Upper lobe of left lung (tissue), 6 donors: Measurements from ENCODE around the gene CDK6. TPM values are rescaled to one million over a fixed set of nuclear protein-coding genes. Genes with fewer than 3 reads are reported as not detected.

Experiments
- ATAC-seq, 2 donors: fragments of 200-7000 bp; cut with Tn5 transposase; one replicate each; pipeline ENCODE4 v1.9.1; 2022; ENCODE audit warnings: mild to moderate bottlenecking in 2 of 2, moderate library complexity in 2 of 2; ENCODE audit not compliant: low FRiP score in 2 of 2
- DNase-seq, 2 donors: peaks; one replicate each; pipeline ENCODE4 v3.0.0-alpha.2; 2019 to 2020
- H3K27ac ChIP-seq, 4 donors: fragments of 200-600 bp; sonication (generic); one replicate each; pipeline ENCODE4 v1.5.1; 2016 to 2019
- H3K27me3 ChIP-seq, 4 donors: fragments of 200-600 bp; sonication (generic); one replicate each; pipeline ENCODE4 v1.5.1; 2017 to 2019
- H3K36me3 ChIP-seq, 4 donors: fragments of 200-600 bp; sonication (generic); one replicate each; pipeline ENCODE4 v1.5.1; 2016 to 2019
- H3K4me1 ChIP-seq, 4 donors: fragments of 200-600 bp; sonication (generic); one replicate each; pipeline ENCODE4 v1.5.1; 2018 to 2019
- H3K4me3 ChIP-seq, 4 donors: fragments of 200-600 bp; sonication (generic); one replicate each; pipeline ENCODE4 v1.5.1; 2017 to 2019; ENCODE audit warnings: mild to moderate bottlenecking in 2 of 4, moderate library complexity in 1 of 4
- H3K9me3 ChIP-seq, 4 donors: fragments of 200-600 bp; sonication (generic); one replicate each; pipeline ENCODE4 v1.5.1; 2018 to 2019
- CTCF ChIP-seq, 6 experiments: fragments of 450-650 bp in 4 of 6; fragments of 200-600 bp in 2 of 6; sonication (generic) in 2 of 6; IDR thresholded peaks; one replicate each; pipeline ENCODE4 v1.5.1; 2016 to 2019; ENCODE audit warnings: antibody characterized with exemption in 6 of 6
- EP300 ChIP-seq, 4 donors: sonication (generic); formaldehyde crosslinking; IDR thresholded peaks; one replicate each; pipeline ENCODE4 v1.5.1; 2017; ENCODE audit warnings: antibody characterized with exemption in 4 of 4, control low read depth in 2 of 4
- POLR2A ChIP-seq, 4 donors: fragments of 450-650 bp; IDR thresholded peaks; one replicate each; pipeline ENCODE4 v1.5.1; 2016 to 2017; ENCODE audit warnings: antibody characterized with exemption in 4 of 4, mild to moderate bottlenecking in 2 of 4
- POLR2AphosphoS5 ChIP-seq, 2 donors: sonication (generic); formaldehyde crosslinking; IDR thresholded peaks; one replicate each; pipeline ENCODE4 v1.5.1; 2017; ENCODE audit warnings: antibody characterized with exemption in 2 of 2
- WGBS, 2 donors: methylation state at CpG; one replicate each; pipeline ENCODE4 v1.1.5; 2017 to 2018; 5-methylcytosine and 5-hydroxymethylcytosine counted together
- total RNA-seq, 6 donors: library from RNA; depleted of rRNA in 4 of 6; stranded (reverse); fragments of >200 nt in 4 of 6; gene quantifications; one replicate each; pipeline versions ENCODE4 v1.1.0 to v1.2.1, GENCODE V29; 2016 to 2021
- donor health status: DM: no; HTN: no; CAD: no; lungs with moderate emphysema.
- donor health status: DM: no; HTN: yes; CAD: no; lungs with severe emphysema.

Gene CDK6
- total RNA-seq, 6 donors from 2014 or later, result 15.7 to 26.9 (median 19.9) TPM

DNA sequence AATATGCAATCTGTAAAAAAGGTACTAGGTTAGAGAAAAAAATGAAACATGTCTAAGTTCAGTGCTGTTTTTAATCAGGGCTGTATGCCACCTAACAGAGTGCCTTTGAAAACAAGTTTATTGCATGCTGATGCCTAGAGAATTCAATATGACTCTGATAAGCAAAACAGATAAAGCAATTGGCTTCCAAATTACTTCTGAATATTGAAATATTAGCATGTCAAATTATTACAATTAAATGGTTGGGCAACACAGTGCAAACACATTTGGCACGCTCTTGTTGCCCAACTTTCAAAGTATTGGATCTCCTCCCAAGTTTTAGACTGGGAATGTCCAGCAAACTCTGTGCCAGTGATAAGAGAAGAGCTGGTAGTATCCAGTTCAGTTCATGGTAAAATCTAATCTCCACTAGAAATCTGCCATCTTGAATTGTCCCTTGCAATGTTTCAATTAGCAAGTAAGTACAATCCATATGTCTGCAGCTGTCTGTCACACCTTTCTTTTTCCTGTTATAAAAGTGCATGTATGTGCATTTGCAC lies 181.0 kb downstream of the CDK6 start:
- Histone ChIP-seq H3K36me3 (no peaks in the 10 kb centered on the region), H3K9me3 (no peaks in the 10 kb centered on the region), H3K4me3 (no peak overlapping the region), H3K4me1 (no peaks in the 10 kb centered on the region), H3K27ac (no peak overlapping the region), H3K27me3 (no peaks in the 10 kb centered on the region)
- TF ChIP-seq POLR2AphosphoS5 (IDR thresholded peaks at IDR 0.05) (no peak), POLR2A (IDR thresholded peaks at IDR 0.05) (no peak), EP300 (IDR thresholded peaks at IDR 0.05) (no peak), CTCF (IDR thresholded peaks at IDR 0.05) (no peak)
- 42 to 53% methylated on average over 1 of the region's 1 CpG for WGBS, 2 donors
- DNase-seq, result no peak
- ATAC-seq, result no peak

GRCh38 chr7:92653136-92653535 lies 183.2 kb downstream of the CDK6 start:
- Histone ChIP-seq H3K27ac (no peak overlapping the region), H3K36me3 (no peaks in the 10 kb centered on the region), H3K9me3 (no peaks in the 10 kb centered on the region), H3K27me3 (no peaks in the 10 kb centered on the region), H3K4me3 (no peak overlapping the region), H3K4me1 (no peaks in the 10 kb centered on the region)
- DNase-seq (no peak), ATAC-seq (no peak)
- TF ChIP-seq EP300 (IDR thresholded peaks at IDR 0.05) (no peak), CTCF (IDR thresholded peaks at IDR 0.05) (no peak), POLR2AphosphoS5 (IDR thresholded peaks at IDR 0.05) (no peak), POLR2A (IDR thresholded peaks at IDR 0.05) (no peak)
- WGBS, 2 donors, result 82% methylated on average over 4 of the region's 4 CpGs

- Histone ChIP-seq H3K36me3 (no peaks in the 10 kb centered on the region), H3K4me3 (no peak overlapping the region), H3K27me3 (no peaks in the 10 kb centered on the region), H3K9me3 (no peaks in the 10 kb centered on the region), H3K4me1 (no peaks in the 10 kb centered on the region), H3K27ac (no peak overlapping the region)
- no peak for DNase-seq
- WGBS, 2 donors, result 52 to 82% methylated on average over 2 of the region's 2 CpGs
- no peak for ATAC-seq
- TF ChIP-seq CTCF (IDR thresholded peaks at IDR 0.05) (no peak), POLR2AphosphoS5 (IDR thresholded peaks at IDR 0.05) (no peak), POLR2A (IDR thresholded peaks at IDR 0.05) (no peak), EP300 (IDR thresholded peaks at IDR 0.05) (no peak)
These were observed 183.8 kb downstream of the CDK6 start for GRCh38 chr7:92652536-92652935.

GRCh38 chr7:92650391-92650790 lies 186.0 kb downstream of the CDK6 start:
- H3K27ac ChIP-seq, result no peak overlapping the region
- H3K36me3 ChIP-seq, result no peaks in the 10 kb centered on the region
- ATAC-seq (no peak), DNase-seq (no peak)
- 89 to 96% methylated on average over 2 to 3 of the region's 3 CpGs for WGBS, 2 donors
- no peak overlapping the region for H3K4me3 ChIP-seq
- TF ChIP-seq CTCF (IDR thresholded peaks at IDR 0.05) (no peak), POLR2A (IDR thresholded peaks at IDR 0.05) (no peak), EP300 (IDR thresholded peaks at IDR 0.05) (no peak), POLR2AphosphoS5 (IDR thresholded peaks at IDR 0.05) (no peak)
- H3K27me3 ChIP-seq, result no peaks in the 10 kb centered on the region
- peaks cover under 1 to 10% (median 8%) of the 10 kb centered on the region in 4 donors for H3K4me1 ChIP-seq
- no peaks in the 10 kb centered on the region for H3K9me3 ChIP-seq

DNA sequence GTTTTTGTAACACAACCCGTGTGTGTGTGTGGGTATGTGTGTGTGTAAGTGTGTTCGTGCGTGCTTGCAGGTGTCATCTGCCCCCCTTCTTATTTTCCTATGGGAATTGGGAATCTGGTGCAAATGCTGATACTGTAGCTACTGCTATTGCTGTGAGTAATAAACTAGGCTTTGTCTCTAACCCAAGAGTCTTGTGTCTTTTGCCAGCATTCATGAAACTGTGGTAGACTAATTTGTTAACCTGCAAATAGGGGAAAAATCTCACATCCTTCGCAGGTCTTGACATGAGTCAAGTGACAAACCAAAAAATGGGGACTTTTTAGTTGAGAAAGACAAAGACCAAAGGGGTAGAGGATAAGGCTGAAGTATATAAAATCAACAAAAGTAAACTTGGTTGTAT lies 188.3 kb downstream of the CDK6 start:
- no peak for ATAC-seq
- H3K36me3 ChIP-seq, result no peaks in the 10 kb centered on the region

More for the DNA sequence above, 188.3 kb downstream of the CDK6 start:
- DNase-seq, result no peak
- H3K4me1 ChIP-seq, result peaks cover 12 to 25% (median 20%) of the 10 kb centered on the region in 4 donors
- no peak overlapping the region for H3K4me3 ChIP-seq
- no peak overlapping the region for H3K27ac ChIP-seq
- TF ChIP-seq CTCF (IDR thresholded peaks at IDR 0.05), result no peak
- TF ChIP-seq POLR2AphosphoS5 (IDR thresholded peaks at IDR 0.05), result no peak
- no peak for TF ChIP-seq EP300 (IDR thresholded peaks at IDR 0.05)
- TF ChIP-seq POLR2A (IDR thresholded peaks at IDR 0.05), result no peak
- WGBS, 2 donors, result 92% methylated on average over 4 of the region's 4 CpGs
- no peaks in the 10 kb centered on the region for H3K9me3 ChIP-seq
- no peaks in the 10 kb centered on the region for H3K27me3 ChIP-seq
